NCI-H345 treated with DMSO at 0.1 percent for 48 hours (cell line): ENCODE data around the gene PLXNC1.

Source experiments
- DNase-seq: peaks from one replicate; lab custom pipeline; 2025; ENCODE audit not compliant: unreplicated experiment; lab: John Stamatoyannopoulos, UW

Gene PLXNC1

DNA sequence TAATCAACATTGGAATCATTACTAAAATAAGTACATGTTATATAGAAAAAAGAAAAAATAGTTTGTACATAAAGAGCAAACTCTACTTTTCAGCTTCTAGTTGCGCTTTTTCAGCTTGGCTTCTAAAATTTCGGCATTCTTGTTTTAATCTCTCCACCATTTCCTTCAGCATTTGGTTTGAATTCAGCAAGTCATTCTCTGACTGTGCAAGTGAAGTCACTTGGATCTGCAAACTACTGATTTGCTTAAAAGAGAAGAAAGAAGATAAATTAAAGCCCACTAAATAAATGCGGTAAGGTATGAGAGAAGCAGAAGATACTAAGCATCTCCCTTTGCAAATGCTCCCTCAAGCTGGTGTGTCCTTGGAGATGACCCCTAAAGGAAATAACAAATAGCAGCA, 185.0 kb downstream of the PLXNC1 start:
- DNase-seq = no peak

DNA sequence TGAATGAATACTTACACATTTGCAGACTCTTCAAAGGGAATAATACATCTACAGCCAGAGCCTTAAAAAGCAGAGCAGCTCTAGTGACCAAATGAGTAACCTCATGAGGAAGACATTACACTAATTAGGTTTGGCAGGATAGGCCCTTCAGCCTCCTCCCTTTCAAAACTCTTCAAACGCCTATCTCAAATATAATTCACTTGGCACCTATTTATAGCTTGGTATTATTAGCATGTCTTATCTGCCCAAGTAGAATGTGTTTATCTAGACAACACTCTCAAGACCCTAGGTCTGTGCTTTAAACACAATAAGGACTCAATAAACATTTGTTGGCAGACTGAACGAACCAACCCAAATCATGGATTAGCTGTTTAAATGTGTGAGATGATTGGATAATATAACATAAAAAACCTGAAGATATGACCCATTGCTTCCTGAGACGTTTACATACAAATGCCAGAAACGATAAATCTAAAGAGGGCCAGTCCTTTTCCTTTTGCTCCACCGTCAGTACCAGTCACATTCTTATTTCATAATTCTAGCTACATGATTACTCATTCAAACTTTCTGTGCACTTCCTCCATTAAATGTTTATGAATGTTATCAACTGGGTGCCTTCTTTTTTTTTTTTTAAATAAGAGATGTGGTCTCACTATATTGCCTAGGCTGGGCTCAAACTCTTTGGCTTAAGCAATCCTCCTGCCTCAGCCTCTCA, 188.0 kb downstream of the PLXNC1 start:
- no peak for DNase-seq

- no peak for DNase-seq
Observed at GRCh38 chr12:94338006-94338794, 189.8 kb downstream of the PLXNC1 start.

GRCh38 chr12:94340573-94340972, 192.2 kb downstream of the PLXNC1 start:
- no peak for DNase-seq

DNA sequence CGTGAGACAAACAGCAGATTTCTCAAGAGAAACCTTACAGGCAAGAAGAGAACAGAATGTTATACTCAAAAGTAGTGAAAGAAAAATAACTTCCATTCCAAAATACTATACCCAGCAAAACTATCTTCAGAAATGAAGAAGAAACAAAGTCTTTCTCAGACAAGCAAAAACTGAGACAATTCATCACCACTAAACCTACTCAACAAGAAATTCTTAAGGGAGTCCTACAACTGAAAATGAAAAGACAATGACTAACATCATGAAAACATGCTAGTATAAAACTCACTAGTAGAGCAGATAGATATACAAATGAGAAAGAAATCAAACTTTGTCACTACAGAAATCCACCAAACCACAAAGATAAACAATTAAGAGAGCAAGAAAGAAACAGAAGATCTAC, 204.8 kb downstream of the PLXNC1 start:
- no peak for DNase-seq
